ENCODE data around the gene CYTL1.

DNA sequence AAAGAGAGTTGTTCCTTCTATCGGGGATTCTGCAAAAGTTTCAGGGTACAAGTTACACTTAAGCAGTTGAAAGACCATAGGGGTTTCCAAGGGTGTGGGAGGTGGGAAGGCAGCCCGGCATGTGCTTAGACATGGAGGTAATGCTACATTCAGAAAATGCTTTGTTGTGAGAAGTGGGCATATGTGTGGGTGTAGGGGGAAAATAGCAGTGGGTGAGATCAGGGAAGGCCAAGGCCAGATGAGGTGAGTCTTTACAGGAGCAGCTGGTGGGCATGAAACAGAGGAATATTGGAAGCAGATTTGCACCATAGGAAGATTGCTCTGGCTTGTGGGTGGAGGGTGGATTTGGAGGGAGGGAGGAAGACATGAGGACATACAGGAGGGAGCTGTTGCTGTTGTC, 8.3 kb downstream of the CYTL1 start:
- TF ChIP-seq EZH2 (IDR thresholded peaks at IDR 0.05; ENCODE audit: low read length, unreplicated experiment) (no peak), CTCF (conservative IDR thresholded peaks at IDR 0.05; ENCODE audit: low read depth, low read length) (no peak), EZH2phosphoT487 (IDR thresholded peaks at IDR 0.05; ENCODE audit: borderline replicate concordance, low read length) (no peak)

Data from PC-3 (cell line).